Measurements from ENCODE around the gene FAM120AOS. TPM values are rescaled to one million over a fixed set of nuclear protein-coding genes. Genes with fewer than 3 reads are reported as not detected.

Gene FAM120AOS
- total RNA-seq, 1 experiment from 2014 or later, result 36.0 TPM

DNA sequence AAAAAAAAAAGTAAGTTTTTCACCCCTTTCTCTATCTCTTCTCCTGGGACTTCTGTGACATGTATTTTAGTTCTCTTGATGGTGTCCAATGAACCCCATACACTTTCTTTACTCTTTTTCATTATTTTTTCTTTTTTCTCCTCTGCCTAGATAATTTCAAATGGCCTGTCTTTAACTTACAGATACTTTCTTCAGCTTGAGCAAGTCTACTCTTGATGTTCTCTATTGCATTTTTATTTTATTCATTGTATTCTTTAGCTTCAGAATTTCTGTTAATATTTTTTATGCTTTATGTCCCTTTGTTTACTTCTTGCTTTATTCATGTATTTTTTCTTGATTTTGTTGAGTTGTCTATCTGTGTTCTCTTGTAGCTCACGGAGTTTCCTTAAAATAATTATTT lies 34.4 kb downstream of the FAM120AOS start:
- Histone ChIP-seq H3K27ac (ENCODE audit: low read length) (no peak overlapping the region), H3K4me1 (ENCODE audit: control insufficient read depth, insufficient read depth, low read length) (no peaks in the 10 kb centered on the region), H3K9me3 (ENCODE audit: control insufficient read depth, insufficient read depth, low read depth, low read length) (no peaks in the 10 kb centered on the region), H3K27me3 (ENCODE audit: control insufficient read depth, insufficient read depth, low read length) (no peaks in the 10 kb centered on the region), H3K4me3 (ENCODE audit: low read depth in 2 of 2, low read length in 2 of 2) (no peak overlapping the region), H3K36me3 (ENCODE audit: control insufficient read depth, insufficient read depth, low read length) (no peaks in the 10 kb centered on the region)
- CTCF ChIA-PET, result interaction anchor here (0.7 kb wide), 1 partner anchor 163 kb away, joined by 4 read pairs; no protein-coding TSS in a partner anchor
- ATAC-seq (no peak), DNase-seq (ENCODE audit: low read depth, low spot score) (no peak)
- intact Hi-C loops (cut with micrococcal nuclease; ENCODE audit: unreplicated experiment), result no loop called here
- POLR2A ChIA-PET, result interaction anchor here (0.7 kb wide), 1 partner anchor 114 kb away, joined by 4 read pairs; no protein-coding TSS in a partner anchor
- no TSS peak for BruUV-seq (replicated peaks)
- TF ChIP-seq POLR2AphosphoS5 (IDR thresholded peaks at IDR 0.05; ENCODE audit: low read depth, low read length) (no peak), REST (IDR thresholded peaks at IDR 0.05; ENCODE audit: insufficient read depth in 1 of 2, low read depth in 2 of 2, low read length in 1 of 2) (no peak), CTCF (IDR thresholded peaks at IDR 0.05) (no peak), SIN3A (IDR thresholded peaks at IDR 0.05; ENCODE audit: borderline replicate concordance, insufficient read depth, low read depth, low read length) (no peak), TCF7L2 (IDR thresholded peaks at IDR 0.05; ENCODE audit: low read depth, low read length) (no peak)
- in situ Hi-C loops (cut with HindIII; ENCODE audit: low pct_unique_long_range_greater_than_20kb, low sequenced_read_pairs), result no loop called here

- BruUV-seq (replicated peaks), result no TSS peak
- Histone ChIP-seq H3K9me3 (ENCODE audit: control insufficient read depth, insufficient read depth, low read depth, low read length) (no peaks in the 10 kb centered on the region), H3K27me3 (ENCODE audit: control insufficient read depth, insufficient read depth, low read length) (no peaks in the 10 kb centered on the region), H3K27ac (ENCODE audit: low read length) (no peak overlapping the region), H3K4me3 (ENCODE audit: low read depth in 2 of 2, low read length in 2 of 2) (no peak overlapping the region), H3K36me3 (ENCODE audit: control insufficient read depth, insufficient read depth, low read length) (no peaks in the 10 kb centered on the region), H3K4me1 (ENCODE audit: control insufficient read depth, insufficient read depth, low read length) (no peaks in the 10 kb centered on the region)
- intact Hi-C loops (cut with micrococcal nuclease; ENCODE audit: unreplicated experiment) (no loop called here), in situ Hi-C loops (cut with HindIII; ENCODE audit: low pct_unique_long_range_greater_than_20kb, low sequenced_read_pairs) (no loop called here)
- ChIA-PET POLR2A (no interaction called here), CTCF (no interaction called here)
- ATAC-seq, result no peak
- TF ChIP-seq POLR2AphosphoS5 (IDR thresholded peaks at IDR 0.05; ENCODE audit: low read depth, low read length) (no peak), CTCF (IDR thresholded peaks at IDR 0.05) (no peak), REST (IDR thresholded peaks at IDR 0.05; ENCODE audit: insufficient read depth in 1 of 2, low read depth in 2 of 2, low read length in 1 of 2) (no peak), TCF7L2 (IDR thresholded peaks at IDR 0.05; ENCODE audit: low read depth, low read length) (no peak), SIN3A (IDR thresholded peaks at IDR 0.05; ENCODE audit: borderline replicate concordance, insufficient read depth, low read depth, low read length) (no peak)
- DNase-seq (ENCODE audit: low read depth, low spot score), result no peak
Observed at GRCh38 chr9:93417538-93417937, 35.8 kb downstream of the FAM120AOS start.
